MM.1S (cell line): ENCODE measurements around the gene CLDN11.

Source experiments
- CTCF ChIP-seq: fragments of 300-600 bp; sonication (generic); IDR thresholded peaks from 2 replicates; pipeline ENCODE4 v1.5.1; 2016; ENCODE audit warnings: antibody characterized with exemption, low read length, mixed read lengths
- EZH2 ChIP-seq: fragments of 300-600 bp; sonication (generic); optimal IDR thresholded peaks from 2 replicates; pipeline ENCODE3; 2017; ENCODE audit warnings: low read depth, mild to moderate bottlenecking, antibody characterized with exemption, low read length, mixed read lengths

GRCh38 chr3:170426240-170426797 lies 7.7 kb downstream of the CLDN11 start:
- TF ChIP-seq CTCF = no peak
- TF ChIP-seq EZH2 = no peak
